Activated gamma-delta T cell (primary cell): ENCODE results near the gene PAGE4.

Experiments used
- DNase-seq: peaks from one replicate; lab custom pipeline; 2025; lab: John Stamatoyannopoulos, UW
- total RNA-seq, 2 donors: gene quantifications; one replicate each; lab custom pipeline; 2026; lab: John Stamatoyannopoulos, UW

The PAGE4 gene
- total RNA-seq: 0 to 0.04 reads per million in 2 donors

- DNase-seq: no peak
These were observed at the start of gene PAGE4 for GRCh38 chrX:49829016-49829415. TSS of gene PAGE4 (plus strand) at chrX:49829303. CDS start at chrX:49830429, 1,126 bp downstream.

- no peak for DNase-seq
These were observed 44.3 kb upstream of the PAGE4 start for GRCh38 chrX:49784747-49785280.

- no peak for DNase-seq
These were observed 36.7 kb upstream of the PAGE4 start for GRCh38 chrX:49792376-49792775.

- DNase-seq: no peak
These were observed 35.4 kb upstream of the PAGE4 start for GRCh38 chrX:49793686-49794085.

- no peak for DNase-seq
These were observed 29.3 kb upstream of the PAGE4 start for GRCh38 chrX:49799828-49800227.

- DNase-seq: no peak
These were observed 19.0 kb upstream of the PAGE4 start for GRCh38 chrX:49809891-49810632.

- DNase-seq: no peak
These were observed 16.9 kb upstream of the PAGE4 start for GRCh38 chrX:49812177-49812576.

- DNase-seq: no peak
These were observed 12.7 kb upstream of the PAGE4 start for GRCh38 chrX:49816435-49816834.

- no peak for DNase-seq
These were observed 9.3 kb downstream of the PAGE4 start for GRCh38 chrX:49838374-49838773.

GRCh38 chrX:49840679-49841078 lies 11.6 kb downstream of the PAGE4 start:
- DNase-seq: no peak

GRCh38 chrX:49842621-49843020 lies 13.5 kb downstream of the PAGE4 start:
- no peak for DNase-seq

GRCh38 chrX:49844611-49845010 lies 15.5 kb downstream of the PAGE4 start:
- no peak for DNase-seq

- DNase-seq: no peak
These were observed 16.7 kb downstream of the PAGE4 start for GRCh38 chrX:49845701-49846403.

GRCh38 chrX:49846522-49846921 lies 17.4 kb downstream of the PAGE4 start:
- no peak for DNase-seq

GRCh38 chrX:49848275-49848674 lies 19.2 kb downstream of the PAGE4 start:
- DNase-seq: no peak

GRCh38 chrX:49850028-49850427 lies 20.9 kb downstream of the PAGE4 start:
- DNase-seq: no peak

GRCh38 chrX:49853661-49854060 lies 24.6 kb downstream of the PAGE4 start:
- no peak for DNase-seq

- DNase-seq: no peak
These were observed 27.7 kb downstream of the PAGE4 start for GRCh38 chrX:49856819-49857218.

- no peak for DNase-seq
These were observed 29.2 kb downstream of the PAGE4 start for GRCh38 chrX:49858341-49858740.

- DNase-seq: no peak
These were observed 30.4 kb downstream of the PAGE4 start for GRCh38 chrX:49859491-49859890.

GRCh38 chrX:49860867-49861535 lies 31.9 kb downstream of the PAGE4 start:
- DNase-seq: no peak

GRCh38 chrX:49862093-49862492 lies 33.0 kb downstream of the PAGE4 start:
- DNase-seq: no peak

- DNase-seq: no peak
These were observed 39.6 kb downstream of the PAGE4 start for GRCh38 chrX:49868739-49869138.
